ENCODE results near the gene EHD4.

Gene EHD4

DNA sequence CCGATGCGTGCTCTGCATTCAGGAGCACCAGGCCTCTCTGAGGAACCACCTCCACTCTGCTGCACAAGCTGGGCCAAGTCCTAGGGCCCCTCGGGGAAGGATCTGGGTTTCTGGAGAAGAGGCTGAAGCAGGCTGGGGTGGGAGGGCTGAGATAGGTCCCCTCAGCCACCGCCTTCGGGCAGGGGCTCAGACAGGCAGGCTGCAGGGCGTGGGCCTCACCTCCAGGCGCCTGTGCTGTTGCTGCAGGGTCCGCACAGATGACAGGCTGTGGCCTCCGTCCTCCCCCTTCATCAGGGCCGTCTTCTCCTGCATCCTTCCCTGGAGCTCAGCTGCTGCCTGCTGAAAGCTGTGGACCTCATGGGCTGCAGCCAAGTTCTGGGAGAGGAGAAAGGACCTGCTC is 118.5 kb downstream of the EHD4 start:
- DNase-seq = no peak

DNA sequence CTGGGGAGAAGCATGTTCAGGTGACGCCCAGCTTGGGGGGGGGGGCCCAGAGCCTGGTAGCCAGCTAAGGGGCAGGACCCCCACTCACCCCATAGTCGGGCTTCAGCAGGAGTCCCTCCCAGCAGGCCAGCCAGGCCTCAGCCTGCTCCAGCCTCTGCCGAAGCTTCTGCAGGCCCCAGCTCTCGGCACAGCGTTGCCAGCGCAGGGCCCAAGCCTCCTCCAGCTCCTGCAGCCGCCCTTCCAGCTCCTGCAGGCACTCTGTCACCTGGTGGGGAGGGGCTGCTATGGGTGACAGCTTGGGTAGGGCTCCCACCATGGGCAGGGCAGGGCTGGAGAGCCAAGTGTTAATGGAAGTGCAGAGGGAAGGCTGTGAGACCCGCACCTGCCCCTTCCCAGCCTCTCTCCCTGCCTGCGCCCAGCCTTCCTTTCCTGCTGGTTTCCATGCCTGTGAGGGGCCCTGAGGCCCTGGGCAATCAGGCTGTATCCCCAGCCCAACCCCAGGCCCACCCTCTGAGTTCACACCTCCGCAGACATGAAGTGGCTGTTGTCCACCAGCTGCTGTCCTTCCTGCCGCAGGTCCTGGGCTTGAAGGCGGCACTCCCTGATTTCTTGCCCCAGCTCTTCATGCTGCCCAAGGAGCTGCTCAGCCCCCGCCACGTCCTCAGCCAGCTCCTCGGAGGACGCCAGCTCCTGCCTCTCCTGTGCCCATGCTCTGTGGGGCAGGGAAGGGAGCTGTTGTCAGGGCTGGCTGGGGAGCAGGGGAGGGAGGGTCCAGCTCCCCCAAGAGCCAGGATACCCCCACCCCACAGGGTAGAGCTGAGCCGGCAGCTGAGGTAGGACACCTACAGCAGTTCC is 119.4 kb downstream of the EHD4 start:
- no peak for DNase-seq

DNA sequence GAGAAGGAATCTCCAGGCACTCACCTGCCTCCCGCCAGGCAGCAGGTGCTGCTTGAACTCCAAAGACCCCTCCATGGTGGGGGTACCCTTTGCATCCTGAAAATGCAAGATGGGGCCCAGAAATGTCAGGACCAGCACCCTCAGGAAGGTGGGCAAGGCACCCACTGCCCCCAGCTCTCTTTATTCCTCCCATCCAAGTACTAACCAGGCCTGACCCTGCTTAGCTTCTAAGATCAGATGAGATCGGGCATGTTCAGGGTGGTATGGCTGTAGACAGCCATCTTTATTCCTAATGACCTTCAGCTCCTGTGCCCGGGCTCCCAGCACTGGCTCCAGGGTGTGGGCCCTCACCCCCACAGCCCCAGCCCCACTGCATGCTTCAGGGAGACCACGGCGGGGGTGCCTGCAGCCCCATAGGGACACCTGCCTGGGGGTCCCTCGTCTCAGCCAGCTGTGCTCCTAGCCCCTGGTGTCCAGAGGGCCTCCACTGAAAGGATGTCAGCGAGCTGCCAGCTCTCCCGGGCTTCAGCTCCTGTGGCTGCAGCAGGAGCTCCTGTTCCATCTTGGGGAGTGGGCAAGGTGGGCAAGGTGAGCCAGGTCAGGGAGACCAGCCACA is 120.5 kb downstream of the EHD4 start:
- no peak for DNase-seq

DNA sequence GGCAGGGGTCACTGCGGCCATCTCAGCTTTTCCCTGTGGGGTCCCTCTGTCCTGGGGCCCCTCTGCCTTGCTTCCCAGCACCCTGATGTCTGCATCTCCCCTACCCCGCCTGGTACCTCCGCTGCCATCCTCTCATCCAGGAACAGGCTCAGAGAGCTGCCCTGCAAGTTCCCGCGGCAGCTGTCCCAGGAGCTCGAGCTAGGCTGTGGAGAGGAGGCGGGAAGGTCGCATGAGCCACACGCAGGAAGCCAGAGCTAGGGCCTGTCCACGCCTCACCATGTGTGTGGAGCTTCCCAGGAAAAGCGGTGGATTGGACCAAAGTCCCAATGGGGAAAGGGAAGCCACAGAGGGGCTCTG is 121.2 kb downstream of the EHD4 start:
- DNase-seq = no peak

DNA sequence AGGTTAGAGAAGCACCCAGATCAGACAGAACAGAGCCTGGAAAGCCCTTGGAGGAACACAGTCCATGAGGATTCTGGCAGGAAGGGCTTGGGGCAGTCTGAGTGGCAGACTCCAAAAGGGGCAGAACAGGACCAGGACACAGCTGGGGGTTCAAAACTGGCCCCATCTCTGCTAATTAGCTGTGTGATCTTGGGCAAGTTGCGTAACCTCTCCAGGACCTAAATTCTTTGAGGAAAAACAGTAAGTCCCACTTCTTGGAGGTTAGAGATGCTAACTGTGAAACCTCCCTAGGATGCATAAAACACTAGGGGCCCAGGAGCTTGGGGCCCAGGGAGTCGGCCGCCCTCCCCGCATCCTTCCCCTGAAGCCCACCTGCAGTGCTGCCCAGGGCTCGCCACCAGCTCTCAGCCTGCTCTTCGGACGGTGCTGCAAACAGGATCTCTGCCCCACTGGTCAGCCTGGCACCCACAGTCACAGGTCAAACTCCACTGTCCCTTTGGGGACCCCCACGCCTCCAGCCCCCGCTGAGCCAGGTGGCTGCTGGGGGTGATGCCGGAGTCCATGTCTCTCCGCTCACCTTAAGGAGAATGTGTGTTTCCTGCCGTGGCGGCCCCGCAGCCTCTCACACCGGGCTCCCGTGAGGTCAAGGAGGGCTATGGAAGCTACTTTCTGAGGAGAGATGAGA is 121.7 kb downstream of the EHD4 start:
- DNase-seq = no peak

DNA sequence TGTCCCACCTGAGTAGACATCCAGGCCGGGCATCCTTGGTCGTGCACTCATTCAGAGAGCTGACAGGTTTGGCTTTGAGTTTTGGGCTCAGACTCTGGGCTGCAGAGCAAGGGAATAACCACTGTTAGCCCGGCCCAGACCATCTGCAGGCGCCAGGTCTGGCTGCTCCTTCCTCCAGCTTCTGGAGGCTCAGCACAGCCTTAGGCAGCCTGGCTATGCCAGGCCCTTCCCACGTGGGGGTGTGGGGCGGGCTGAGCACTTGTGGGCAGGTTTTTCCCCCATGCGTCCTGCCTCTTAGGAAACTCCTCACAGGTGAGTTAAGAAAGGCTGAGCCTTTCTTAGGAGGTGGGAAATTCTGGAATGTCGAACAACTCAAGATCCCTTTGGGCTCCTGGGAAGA is 122.5 kb downstream of the EHD4 start:
- no peak for DNase-seq

DNA sequence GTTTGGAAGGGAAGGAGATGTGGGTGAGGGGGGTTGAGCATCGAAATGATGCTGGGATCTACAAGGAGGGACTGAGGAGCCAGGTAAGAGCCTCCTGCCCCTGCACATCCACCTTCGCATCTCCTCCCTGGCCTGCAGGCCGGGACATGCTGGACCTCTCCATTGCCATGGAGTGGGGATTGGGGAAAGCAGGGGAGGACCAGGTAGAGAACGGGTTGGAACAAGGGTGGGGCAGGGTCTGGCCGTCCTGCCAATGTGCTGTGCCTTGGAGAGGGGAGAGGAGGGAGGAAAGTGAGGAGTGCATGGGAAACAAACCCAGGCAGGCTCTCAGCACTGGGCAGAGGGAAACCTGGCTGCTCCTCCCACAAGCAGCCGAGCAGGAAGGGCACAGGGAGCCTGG is 123.2 kb downstream of the EHD4 start:
- DNase-seq = no peak

DNA sequence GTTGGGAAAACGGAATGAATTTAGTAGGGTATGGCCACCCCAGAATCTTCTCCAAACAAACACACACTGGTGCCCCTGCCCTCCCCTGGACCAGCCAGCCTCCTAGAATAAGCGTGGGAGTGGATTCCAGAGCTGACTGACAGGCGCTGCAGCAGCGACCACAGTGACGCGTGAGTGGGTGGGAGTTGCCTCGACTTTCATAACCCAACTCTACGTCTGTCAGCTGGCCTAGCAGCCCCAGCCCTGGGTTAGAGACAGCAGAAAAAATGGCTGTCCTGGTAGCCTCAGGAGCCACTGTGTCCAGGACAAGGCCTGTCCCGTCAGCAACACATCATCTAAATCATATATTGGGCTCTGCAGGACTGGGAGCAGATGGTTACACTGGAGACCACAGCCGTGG is 123.7 kb downstream of the EHD4 start:
- DNase-seq = no peak

DNA sequence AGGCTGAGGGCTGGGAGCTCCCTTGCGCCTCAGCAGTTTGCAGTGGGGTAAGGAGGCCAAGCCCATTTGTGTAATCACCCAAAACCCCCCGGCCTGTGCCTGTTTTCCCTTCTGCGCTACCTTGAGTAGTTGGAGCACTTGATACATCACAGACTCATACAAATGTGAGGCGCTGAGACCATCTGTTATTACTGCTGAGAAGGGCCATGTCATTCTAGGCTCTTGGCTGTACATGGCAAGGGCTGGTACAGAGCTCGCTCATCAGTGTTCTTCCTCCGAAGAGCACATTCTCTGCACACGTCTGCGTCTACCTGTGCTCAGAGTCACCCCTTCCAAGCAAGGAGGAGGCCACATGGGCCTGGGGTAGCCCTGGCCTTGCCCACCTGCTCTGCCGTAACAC is 124.4 kb downstream of the EHD4 start:
- DNase-seq = no peak

DNA sequence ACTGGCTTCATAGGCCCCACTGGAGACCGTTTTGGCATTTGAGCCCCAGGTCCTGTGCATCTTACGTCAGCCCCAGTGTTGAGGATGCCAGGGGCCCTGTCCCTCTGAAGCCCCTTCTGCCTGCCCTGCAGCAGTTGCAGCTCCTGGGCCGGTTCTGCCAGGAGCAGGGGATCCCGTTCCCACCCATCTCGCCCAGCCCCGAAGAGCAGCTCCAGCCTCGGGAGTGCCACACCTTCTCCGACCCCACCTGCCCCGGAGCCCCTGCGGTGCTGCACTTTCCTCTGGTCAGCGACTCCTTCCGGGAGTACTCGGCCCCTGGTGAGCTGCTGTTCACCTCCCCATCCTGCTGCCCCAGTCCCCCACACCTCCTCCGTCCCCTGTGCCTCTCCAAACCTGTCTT is 125.2 kb downstream of the EHD4 start:
- no peak for DNase-seq
